PC-9 (cell line): ENCODE results near the gene SLC5A5.

ENCODE experiments used
- EZH2 ChIP-seq: fragments of 200-600 bp; sonication (generic); IDR thresholded peaks from 2 replicates; pipeline ENCODE4 v1.8.0; 2017; ENCODE audit warnings: antibody characterized with exemption, low read depth
- TF ChIP-seq, protein P1 (sequence below): fragments of 200-600 bp; sonication (generic); conservative IDR thresholded peaks from 2 replicates; pipeline ENCODE4 v1.6.1; 2017; ENCODE audit warnings: mixed run types, antibody characterized with exemption, mild to moderate bottlenecking, moderate library complexity

GRCh38 chr19:17922138-17922537 is 50.4 kb downstream of the SLC5A5 start:
- TF ChIP-seq, protein P1, sequence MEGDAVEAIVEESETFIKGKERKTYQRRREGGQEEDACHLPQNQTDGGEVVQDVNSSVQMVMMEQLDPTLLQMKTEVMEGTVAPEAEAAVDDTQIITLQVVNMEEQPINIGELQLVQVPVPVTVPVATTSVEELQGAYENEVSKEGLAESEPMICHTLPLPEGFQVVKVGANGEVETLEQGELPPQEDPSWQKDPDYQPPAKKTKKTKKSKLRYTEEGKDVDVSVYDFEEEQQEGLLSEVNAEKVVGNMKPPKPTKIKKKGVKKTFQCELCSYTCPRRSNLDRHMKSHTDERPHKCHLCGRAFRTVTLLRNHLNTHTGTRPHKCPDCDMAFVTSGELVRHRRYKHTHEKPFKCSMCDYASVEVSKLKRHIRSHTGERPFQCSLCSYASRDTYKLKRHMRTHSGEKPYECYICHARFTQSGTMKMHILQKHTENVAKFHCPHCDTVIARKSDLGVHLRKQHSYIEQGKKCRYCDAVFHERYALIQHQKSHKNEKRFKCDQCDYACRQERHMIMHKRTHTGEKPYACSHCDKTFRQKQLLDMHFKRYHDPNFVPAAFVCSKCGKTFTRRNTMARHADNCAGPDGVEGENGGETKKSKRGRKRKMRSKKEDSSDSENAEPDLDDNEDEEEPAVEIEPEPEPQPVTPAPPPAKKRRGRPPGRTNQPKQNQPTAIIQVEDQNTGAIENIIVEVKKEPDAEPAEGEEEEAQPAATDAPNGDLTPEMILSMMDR: no peak
- TF ChIP-seq EZH2: no peak
